ENCODE data around the gene LAMTOR2. TPM values are rescaled to one million over a fixed set of nuclear protein-coding genes. Genes with fewer than 3 reads are reported as not detected.

LAMTOR2 gene
- total and polyA plus RNA-seq, 9 of the 15 experiments (the other 6 are each of a cell fraction or from before 2014, with no cell fraction given) = 39.0 to 161 (median 74.6) TPM

- ATAC-seq (no peak), FAIRE-seq (no peak), DNase-seq (ENCODE audit: extremely low read depth in 1 of 4, low spot score in 3 of 4) (no peak)
- intact Hi-C loops (cut with micrococcal nuclease) (no loop called here), in situ Hi-C loops (cut with MboI) (no loop called here)
- no peaks in the 10 kb centered on the region for H3K27me3 ChIP-seq (ENCODE audit: control insufficient read depth in 2 of 2, insufficient read depth in 2 of 2, low read length in 2 of 2)
- H3K27ac ChIP-seq (ENCODE audit: extremely low read depth, low read depth, low read length) = no peak overlapping the region
- peak overlapping the region in 1 of 2 experiments; percentile 22; a peak in 1 of 4 replicates for H3K9ac ChIP-seq (ENCODE audit: insufficient read depth in 1 of 2, low read depth in 2 of 2, low read length in 2 of 2)
- peaks cover 15% of the 10 kb centered on the region for H3K79me2 ChIP-seq (ENCODE audit: control insufficient read depth, insufficient read depth, low read length)
- peaks cover 2% of the 10 kb centered on the region for H3K9me1 ChIP-seq (ENCODE audit: control insufficient read depth, insufficient read depth, low read length)
- ChIA-PET POLR2A (interaction anchor here (0.6 to 1.2 kb wide), 4 partner anchors 9 to 147 kb away, joined by 3 read pairs; no protein-coding TSS in a partner anchor), CTCF (ENCODE audit: low intra/inter-chr PET ratio) (no interaction called here)
- no peak overlapping the region for H2AFZ ChIP-seq (ENCODE audit: low read depth, low read length)
- no peaks in the 10 kb centered on the region for H3K9me3 ChIP-seq (replicated peaks; ENCODE audit: control insufficient read depth, insufficient read depth, low read depth, low read length)
- TF ChIP-seq NELFE (IDR thresholded peaks at IDR 0.05; ENCODE audit: insufficient read depth, insufficient read length) (no peak), HLTF (IDR thresholded peaks at IDR 0.05) (no peak), BMI1 (IDR thresholded peaks at IDR 0.05; ENCODE audit: low read length) (no peak), ZNF174 (CRISPR knock-in tag; IDR thresholded peaks at IDR 0.05) (no peak), ZNF583 (CRISPR knock-in tag; IDR thresholded peaks at IDR 0.05) (no peak), U2AF2 (optimal IDR thresholded peaks at IDR 0.05; ENCODE audit: low read depth, low read length) (no peak), TGIF2 (CRISPR knock-in tag; IDR thresholded peaks at IDR 0.05) (no peak)
- BruUV-seq (replicated peaks) = no TSS peak
- WGBS (ENCODE audit: insufficient coverage, low coverage, missing lambda C conversion rate) = 69% methylated on average over 5 of the region's 5 CpGs
- H3K4me1 ChIP-seq (replicated peaks in 1 of 2; ENCODE audit: control insufficient read depth in 2 of 2, insufficient read depth in 2 of 2, low read length in 2 of 2) = peaks cover 19 to 43% of the 10 kb centered on the region in 2 experiments
- H4K20me1 ChIP-seq (replicated peaks; ENCODE audit: control insufficient read depth, insufficient read depth, low read length) = no peaks in the 10 kb centered on the region
- no peak overlapping the region for H3K4me3 ChIP-seq
- peaks cover 25% of the 10 kb centered on the region; the same call in 1 of the 3 replicates for H3K36me3 ChIP-seq (ENCODE audit: control insufficient read depth, insufficient read depth, low read length)
- no peak overlapping the region for H3K4me2 ChIP-seq (ENCODE audit: insufficient read depth, low read length)
Measured at GRCh38 chr1:156078728-156079127, 24.1 kb downstream of the LAMTOR2 start.

GRCh38 chr1:156079762-156080161 lies 25.2 kb downstream of the LAMTOR2 start:
- FAIRE-seq (no peak), DNase-seq (ENCODE audit: extremely low read depth in 1 of 4, low spot score in 3 of 4) (no peak), ATAC-seq (no peak)
- in situ Hi-C loops (cut with MboI) (no loop called here), intact Hi-C loops (cut with micrococcal nuclease) (loop anchor here (10.0 kb wide), 1 partner anchor 285 kb away; the partner anchor contains the start of gene RHBG)
- Histone ChIP-seq H3K4me2 (ENCODE audit: insufficient read depth, low read length) (no peak overlapping the region), H3K9ac (ENCODE audit: insufficient read depth in 1 of 2, low read depth in 2 of 2, low read length in 2 of 2) (no peak overlapping the region), H3K27ac (ENCODE audit: extremely low read depth, low read depth, low read length) (no peak overlapping the region), H3K9me3 (replicated peaks; ENCODE audit: control insufficient read depth, insufficient read depth, low read depth, low read length) (no peaks in the 10 kb centered on the region), H3K36me3 (ENCODE audit: control insufficient read depth, insufficient read depth, low read length) (peaks cover 23% of the 10 kb centered on the region; the same call in 1 of the 3 replicates), H3K4me3 (no peak overlapping the region), H2AFZ (ENCODE audit: low read depth, low read length) (no peak overlapping the region), H3K27me3 (ENCODE audit: control insufficient read depth in 2 of 2, insufficient read depth in 2 of 2, low read length in 2 of 2) (no peaks in the 10 kb centered on the region), H3K79me2 (ENCODE audit: control insufficient read depth, insufficient read depth, low read length) (peaks cover 15% of the 10 kb centered on the region), H3K9me1 (ENCODE audit: control insufficient read depth, insufficient read depth, low read length) (peaks cover 2% of the 10 kb centered on the region), H4K20me1 (replicated peaks; ENCODE audit: control insufficient read depth, insufficient read depth, low read length) (no peaks in the 10 kb centered on the region), H3K4me1 (replicated peaks in 1 of 2; ENCODE audit: control insufficient read depth in 2 of 2, insufficient read depth in 2 of 2, low read length in 2 of 2) (peaks cover 22 to 43% of the 10 kb centered on the region in 2 experiments)
- no TSS peak for BruUV-seq (replicated peaks)
- ChIA-PET CTCF (ENCODE audit: low intra/inter-chr PET ratio) (no interaction called here), POLR2A (interaction anchor here (0.7 kb wide), 1 partner anchor 8 kb away, joined by 3 read pairs; no protein-coding TSS in a partner anchor)
- 88% methylated on average over 4 of the region's 5 CpGs for WGBS (ENCODE audit: insufficient coverage, low coverage, missing lambda C conversion rate)
- TF ChIP-seq CREB3L1 (IDR thresholded peaks at IDR 0.05; ENCODE audit: borderline replicate concordance, low read depth) (no peak), PCBP2 (IDR thresholded peaks at IDR 0.05; ENCODE audit: low read depth, low read length, poor library complexity, severe bottlenecking) (no peak), ZNF263 (CRISPR knock-in tag; IDR thresholded peaks at IDR 0.05; ENCODE audit: borderline replicate concordance) (peak; percentile 74; the same call in 1 of the 2 replicates), PRDM10 (IDR thresholded peaks at IDR 0.05; ENCODE audit: partially characterized antibody) (peak; percentile 34), YBX1 (IDR thresholded peaks at IDR 0.05) (no peak), NCOA6 (IDR thresholded peaks at IDR 0.05) (no peak)
